Measurements from ENCODE around the gene SLC25A6.
A peak's percentile ranks its signal among the peaks of the same experiment; 100 is the strongest.
"Not testable (repeated sequence)": the region's sequence is repeated elsewhere in the genome, so short reads cannot be mapped to it uniquely, and the experiment has no call there.

Gene SLC25A6

GRCh38 chrX:1391707-1392375 is at the start of gene SLC25A6:
Gene SLC25A6, minus strand, starts transcription at chrX:1392113. Its CDS starts 104 bp downstream, at chrX:1392009.
- DNase-seq (ENCODE audit: low spot score), result peak; percentile 97

GRCh38 chrX:1440506-1440905 is 48.6 kb upstream of the SLC25A6 start:
- no peak for DNase-seq (ENCODE audit: low spot score)

DNA sequence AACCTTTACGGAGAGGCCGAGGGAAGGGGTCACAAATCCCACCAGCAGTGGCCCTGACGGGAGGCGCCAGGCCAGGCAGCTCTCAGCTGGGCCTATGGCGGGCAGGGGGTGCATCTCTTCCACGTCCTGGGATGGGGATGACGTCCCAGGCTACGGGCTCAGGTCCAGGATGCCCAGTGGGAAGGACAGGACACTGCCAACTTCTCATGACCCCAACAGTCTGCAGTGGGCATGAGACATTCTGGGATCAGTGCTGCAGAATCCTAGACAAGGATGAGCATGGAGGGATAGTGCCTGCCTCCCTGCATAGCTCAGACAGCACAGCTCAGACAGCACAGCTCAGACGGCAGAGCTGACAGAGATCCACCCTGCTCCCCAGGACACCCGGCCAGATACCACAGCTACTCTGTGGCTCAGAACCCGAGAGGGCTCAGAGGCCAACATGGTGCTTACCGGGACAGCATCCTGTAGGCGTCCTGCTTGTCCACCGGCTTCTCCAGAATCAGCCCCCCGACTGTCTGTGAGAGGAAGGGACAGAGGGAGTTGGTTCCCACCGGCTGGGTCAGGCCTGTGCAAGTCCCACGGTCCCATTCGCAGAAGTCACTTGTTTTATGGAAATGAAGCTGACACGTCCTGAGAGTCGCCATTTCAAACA is 43.5 kb upstream of the SLC25A6 start:
- DNase-seq (ENCODE audit: low spot score), result no peak

DNA sequence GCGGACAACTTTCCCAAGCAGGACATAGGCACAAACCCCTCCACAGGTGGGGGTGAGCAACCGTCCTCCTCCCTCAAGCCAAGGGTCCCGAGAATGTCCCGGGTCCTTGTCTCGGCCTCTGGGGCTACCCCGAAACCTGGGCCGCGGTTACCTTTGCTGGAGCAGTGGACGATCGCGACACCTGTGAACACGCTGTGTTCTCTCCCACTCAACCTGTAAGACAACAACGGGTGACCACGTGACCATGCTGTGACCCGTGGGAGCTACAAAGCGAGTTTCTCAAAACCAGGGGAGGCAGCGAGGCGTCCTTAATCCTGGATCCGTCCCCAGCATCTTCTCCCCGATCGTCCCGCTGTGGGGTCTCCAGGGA is 42.9 kb upstream of the SLC25A6 start:
- no peak for DNase-seq (ENCODE audit: low spot score)

DNA sequence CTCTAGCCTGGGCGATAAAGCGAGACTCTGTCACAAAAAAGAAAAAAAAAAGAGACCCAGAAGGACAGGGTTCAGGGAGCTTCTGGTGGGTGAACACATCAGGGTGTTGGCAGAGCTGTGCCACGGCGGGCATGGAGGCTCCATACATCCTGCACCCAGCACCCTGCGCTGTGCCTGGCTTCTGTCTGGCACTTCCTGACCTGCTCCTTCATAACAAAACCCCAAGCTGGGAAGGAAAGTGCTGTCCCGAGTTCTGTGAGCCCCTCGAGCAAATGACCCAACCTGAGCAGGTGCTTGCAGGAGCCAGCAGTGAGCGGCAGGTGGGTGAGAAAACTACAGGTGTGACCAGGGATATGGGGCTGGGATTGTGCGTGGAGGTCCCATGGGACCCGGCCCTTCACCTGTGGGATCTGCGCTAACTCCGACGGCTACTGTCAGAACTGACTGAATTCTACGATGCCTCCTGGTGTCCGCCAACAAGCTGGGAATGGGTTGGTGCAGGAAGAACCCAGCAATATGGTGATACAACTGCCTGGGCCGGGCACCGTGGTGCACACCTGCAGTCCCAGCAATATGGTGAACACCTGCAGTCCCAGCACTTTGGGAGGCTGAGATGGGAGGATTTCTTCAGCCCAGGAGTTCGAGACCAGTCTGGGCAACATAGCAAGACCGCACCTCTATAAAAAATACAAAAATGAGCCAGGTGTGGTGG is 41.9 kb upstream of the SLC25A6 start:
- DNase-seq (ENCODE audit: low spot score), result no peak

- DNase-seq (ENCODE audit: low spot score), result no peak
Observed at GRCh38 chrX:1430451-1430850, 38.5 kb upstream of the SLC25A6 start.

- no peak for DNase-seq (ENCODE audit: low spot score)
Observed at GRCh38 chrX:1427756-1428155, 35.8 kb upstream of the SLC25A6 start.

DNA sequence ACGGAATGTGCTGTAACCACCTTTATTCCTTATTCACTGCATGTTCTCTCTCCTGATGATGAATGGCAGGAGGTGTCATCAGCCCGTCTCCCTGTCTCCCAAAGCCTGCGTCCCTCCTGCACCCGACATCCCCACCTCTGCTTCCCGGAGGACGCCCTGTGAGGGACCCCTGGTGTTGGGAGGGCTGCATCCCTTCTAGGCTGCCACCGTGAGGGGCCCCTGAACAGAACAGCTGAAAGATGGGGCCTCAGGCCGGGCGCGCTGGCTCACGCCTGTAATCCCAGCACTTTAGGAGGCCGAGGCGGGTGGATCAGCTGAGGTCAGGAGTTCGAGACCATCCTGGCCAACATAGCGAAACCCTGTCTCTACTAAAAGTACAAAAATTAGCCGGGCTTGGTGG is 34.4 kb upstream of the SLC25A6 start:
- DNase-seq (ENCODE audit: low spot score), result not testable (repeated sequence)

GRCh38 chrX:1425381-1425780 is 33.5 kb upstream of the SLC25A6 start:
- DNase-seq (ENCODE audit: low spot score), result no peak

GRCh38 chrX:1424147-1424851 is 32.4 kb upstream of the SLC25A6 start:
- no peak for DNase-seq (ENCODE audit: low spot score)

DNA sequence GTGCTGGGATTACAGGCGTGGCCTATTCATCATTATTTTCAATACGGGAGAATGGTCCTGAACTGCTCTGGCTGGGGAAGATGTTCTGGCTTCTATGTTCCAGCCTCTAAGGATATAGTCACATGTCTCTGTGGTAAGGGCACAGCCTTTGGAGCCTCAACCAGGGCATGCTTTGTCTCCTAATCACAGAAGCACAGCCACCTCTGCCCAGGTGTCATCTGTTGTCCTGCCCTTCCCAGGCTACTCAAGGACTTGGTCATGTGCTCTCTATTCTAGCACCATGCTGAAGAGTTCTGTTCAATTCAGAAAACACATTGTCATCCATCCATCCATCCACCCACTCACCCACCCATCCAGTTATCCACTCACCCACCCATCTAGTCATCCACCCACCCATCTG is 31.3 kb upstream of the SLC25A6 start:
- no peak for DNase-seq (ENCODE audit: low spot score)

DNA sequence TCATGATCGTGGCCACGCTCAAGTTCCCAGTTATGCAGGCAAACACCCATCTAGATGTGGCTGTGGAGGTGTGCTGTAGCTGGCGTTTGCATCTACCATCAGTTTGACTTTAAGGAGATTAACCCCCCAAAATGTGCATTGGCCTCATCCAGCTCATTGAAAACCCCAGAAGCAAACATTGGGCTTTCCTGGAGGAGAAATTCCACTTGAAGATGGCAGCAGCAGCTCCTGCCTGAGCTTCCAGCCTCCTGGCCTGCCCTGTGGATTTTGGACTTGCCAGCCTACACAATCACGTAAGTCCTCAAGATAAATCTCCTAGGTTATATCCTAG is 30.2 kb upstream of the SLC25A6 start:
- DNase-seq (ENCODE audit: low spot score), result no peak

DNA sequence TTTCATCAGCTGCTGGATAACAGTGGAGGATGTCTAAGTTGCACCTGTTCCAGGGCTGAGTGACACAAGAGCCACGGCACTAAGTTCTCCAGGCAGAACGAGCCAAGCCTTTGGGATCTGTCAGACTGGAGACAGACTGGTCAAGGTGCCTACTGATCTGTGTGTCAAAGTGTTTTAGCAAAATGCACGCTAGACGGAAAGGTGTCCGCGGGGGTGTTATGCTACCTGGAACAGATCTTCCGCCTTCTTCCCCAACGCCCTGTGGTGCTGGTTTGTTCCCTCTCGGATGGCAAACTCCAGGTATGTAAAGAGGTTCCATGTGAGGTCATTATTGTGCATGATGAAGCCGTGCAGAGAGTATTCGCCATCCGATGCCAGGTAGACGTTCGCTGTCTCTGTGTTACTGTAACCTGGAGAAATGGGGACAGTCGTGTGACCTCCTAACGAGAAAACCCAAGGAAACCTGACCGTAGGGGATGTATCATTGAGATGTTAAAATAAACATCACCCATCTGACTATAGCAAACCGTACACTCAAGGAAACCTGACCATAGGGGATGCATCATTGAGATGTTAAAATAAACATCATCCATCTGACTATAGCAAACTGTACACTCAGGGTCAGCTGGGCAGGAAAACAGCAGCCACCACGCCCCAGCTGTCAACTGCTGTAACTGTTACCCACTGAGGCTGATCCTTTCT is 29.7 kb upstream of the SLC25A6 start:
- DNase-seq (ENCODE audit: low spot score), result no peak

DNA sequence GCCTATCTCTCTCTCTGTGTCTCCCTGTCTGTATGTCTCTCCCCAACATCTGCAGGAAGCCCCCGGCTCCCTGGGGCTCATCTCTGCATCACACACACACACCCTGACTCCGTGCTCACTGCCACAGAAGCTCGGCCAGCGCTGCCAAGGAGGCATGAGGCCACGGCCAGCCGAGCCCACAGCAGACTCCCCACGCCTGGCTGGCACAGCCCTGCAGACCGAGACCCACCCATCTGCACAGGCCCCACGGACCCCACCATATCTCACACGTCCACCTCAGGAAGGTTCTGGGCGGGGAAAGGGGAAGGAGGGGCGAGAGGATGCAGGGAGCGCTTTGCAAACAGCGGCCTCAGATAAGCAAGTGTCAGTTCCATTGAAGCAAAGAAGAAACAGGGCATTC is 28.5 kb upstream of the SLC25A6 start:
- DNase-seq (ENCODE audit: low spot score), result no peak

- no peak for DNase-seq (ENCODE audit: low spot score)
Observed at GRCh38 chrX:1419545-1420355, 27.8 kb upstream of the SLC25A6 start.

DNA sequence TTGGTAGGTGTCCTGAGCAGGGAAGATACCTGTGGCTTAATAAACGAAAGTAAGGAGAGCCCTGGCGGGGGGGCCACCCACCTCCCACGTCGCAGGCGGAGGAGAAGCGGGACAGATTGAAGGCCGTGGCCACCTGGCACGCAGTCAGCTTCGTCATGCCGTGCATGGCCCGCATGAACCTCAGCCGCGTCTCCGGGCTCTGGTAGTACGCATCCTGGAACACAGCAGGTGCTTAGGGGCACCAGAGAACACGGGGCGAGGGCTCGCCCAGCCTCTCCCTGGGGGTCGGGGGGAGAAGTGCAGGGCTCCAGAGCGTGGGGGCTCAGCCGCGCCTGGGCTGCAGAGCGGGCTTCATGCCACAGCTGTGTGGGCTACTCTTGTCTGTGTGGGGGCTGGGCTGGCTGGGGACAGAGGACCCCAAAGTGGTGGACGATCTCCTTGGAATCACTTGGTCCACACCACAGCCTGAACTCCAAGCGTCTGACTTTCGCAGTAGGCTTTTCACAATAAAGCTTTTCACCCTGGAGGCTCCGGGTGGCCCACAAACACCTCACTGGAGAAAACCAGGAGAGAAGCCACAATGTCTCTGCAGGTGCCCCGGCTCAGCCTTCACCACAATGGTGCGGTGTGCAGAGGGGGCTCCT is 27.1 kb upstream of the SLC25A6 start:
- no peak for DNase-seq (ENCODE audit: low spot score)

- no peak for DNase-seq (ENCODE audit: low spot score)
Observed at GRCh38 chrX:1417921-1418771, 26.2 kb upstream of the SLC25A6 start.

DNA sequence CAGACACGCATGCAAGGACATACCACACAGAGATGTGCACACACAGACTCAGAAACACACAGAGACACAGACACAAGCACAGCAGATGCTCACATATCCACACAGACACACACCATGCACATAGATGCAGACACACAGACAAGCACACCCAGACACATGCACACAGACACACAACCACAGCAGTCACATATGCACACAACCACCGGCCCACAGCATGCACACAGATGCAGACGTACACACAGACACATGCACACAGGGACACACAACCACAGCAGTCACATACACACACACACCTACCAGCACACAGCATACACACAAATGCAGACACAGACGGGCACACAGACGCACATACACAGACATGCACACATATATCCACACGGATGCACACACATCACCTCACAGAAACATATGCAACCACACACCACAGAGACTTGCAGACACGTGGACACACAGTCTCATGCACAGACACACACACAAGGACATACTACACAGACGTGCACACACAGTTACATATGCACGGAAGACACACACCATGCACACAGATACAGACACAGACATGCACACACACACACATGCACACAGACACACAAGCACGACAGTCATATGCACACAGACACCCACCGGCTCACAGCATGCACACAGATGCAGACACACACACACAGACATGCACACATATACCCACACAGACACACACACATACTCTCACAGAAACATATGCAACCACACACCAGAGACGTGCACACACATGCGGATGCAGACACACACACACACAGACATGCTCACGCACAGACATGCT is 25.2 kb upstream of the SLC25A6 start:
- DNase-seq (ENCODE audit: low spot score), result no peak

DNA sequence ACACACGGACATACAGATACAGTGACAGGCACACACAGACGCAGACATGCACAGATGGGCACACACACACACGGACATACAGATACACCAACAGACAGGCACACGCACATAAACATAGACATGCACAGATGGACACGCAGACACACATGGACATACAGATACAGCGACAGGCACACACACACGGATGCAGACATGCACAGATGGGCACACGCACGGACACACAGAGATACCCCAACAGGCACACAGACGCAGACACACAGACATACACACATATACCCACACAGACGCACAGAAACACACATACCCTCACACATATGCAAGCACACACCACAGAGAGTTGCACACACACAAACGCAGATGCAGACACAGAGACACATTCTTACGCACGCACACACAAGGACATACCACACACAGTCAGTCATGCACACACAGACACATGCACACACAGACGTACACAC is 24.4 kb upstream of the SLC25A6 start:
- DNase-seq (ENCODE audit: low spot score), result no peak

Measured in kidney tubule cell (primary cell).